SK-N-SH treated with all-trans-retinoic acid at 6 μM for 48 hours (cell line): ENCODE data around the gene CENPB.

Source experiments
- ATAC-seq: fragments of 200-7000 bp; cut with Tn5 transposase; 3 replicates; pipeline ENCODE4 v1.9.1; 2020; ENCODE audit warnings: mild to moderate bottlenecking, moderate library complexity
- ARNTL ChIP-seq: fragments of 450-650 bp; formaldehyde crosslinking; IDR thresholded peaks from 2 replicates; pipeline ENCODE4 v1.5.0; 2020; ENCODE audit warnings: low read depth, mild to moderate bottlenecking, moderate library complexity, borderline replicate concordance
- BACH2 ChIP-seq: fragments of 250-450 bp; sonication (Bioruptor Pico); IDR thresholded peaks from 2 replicates; pipeline ENCODE4 v1.9.0; 2021; ENCODE audit warnings: mild to moderate bottlenecking, borderline replicate concordance
- CSDC2 ChIP-seq: fragments of 250-450 bp; sonication (Bioruptor Pico); IDR thresholded peaks from 2 replicates; pipeline ENCODE4 v1.5.0; 2020; ENCODE audit warnings: mild to moderate bottlenecking, moderate library complexity
- ESRRG ChIP-seq: fragments of 250-450 bp; sonication (Bioruptor Pico); IDR thresholded peaks from 2 replicates; pipeline ENCODE4 v1.6.1; 2021; ENCODE audit warnings: mild to moderate bottlenecking
- GLIS3 ChIP-seq: fragments of 250-450 bp; sonication (Bioruptor Pico); IDR thresholded peaks from 2 replicates; pipeline ENCODE4 v1.5.0; 2020; ENCODE audit warnings: mild to moderate bottlenecking, moderate library complexity
- ISL1 ChIP-seq: fragments of 250-450 bp; sonication (Bioruptor Pico); IDR thresholded peaks from 2 replicates; pipeline ENCODE4 v2.1.2; 2022; ENCODE audit warnings: mild to moderate bottlenecking, moderate library complexity
- OSR1 ChIP-seq: fragments of 250-450 bp; sonication (Bioruptor Pico); IDR thresholded peaks from 2 replicates; pipeline ENCODE4 v1.8.0; 2022; ENCODE audit warnings: moderate library complexity, mild to moderate bottlenecking, inconsistent platforms
- PPARA ChIP-seq: fragments of 250-450 bp; sonication (Bioruptor Pico); IDR thresholded peaks from 2 replicates; pipeline ENCODE4 v1.5.0; 2020; ENCODE audit warnings: mild to moderate bottlenecking, borderline replicate concordance
- RARB ChIP-seq: fragments of 250-450 bp; sonication (Bioruptor Pico); IDR thresholded peaks from 2 replicates; pipeline ENCODE4 v1.8.0; 2021; ENCODE audit warnings: mild to moderate bottlenecking, moderate library complexity
- SNAI2 ChIP-seq: fragments of 250-450 bp; sonication (Bioruptor Pico); IDR thresholded peaks from 2 replicates; pipeline ENCODE4 v1.5.0; 2020; ENCODE audit warnings: mild to moderate bottlenecking, moderate library complexity
- TCF4 ChIP-seq: fragments of 250-450 bp; sonication (Bioruptor Pico); IDR thresholded peaks from 2 replicates; pipeline ENCODE4 v1.8.0; 2021; ENCODE audit warnings: mild to moderate bottlenecking, moderate library complexity, borderline replicate concordance
- ZC3H10 ChIP-seq: fragments of 250-450 bp; sonication (Bioruptor Pico); IDR thresholded peaks from 2 replicates; pipeline ENCODE4 v1.5.1; 2021; ENCODE audit warnings: mild to moderate bottlenecking, moderate library complexity
- ZFP3 ChIP-seq: fragments of 250-450 bp; sonication (Bioruptor Pico); IDR thresholded peaks from 2 replicates; pipeline ENCODE4 v1.5.0; 2020; ENCODE audit warnings: mild to moderate bottlenecking, moderate library complexity
- ZNF565 ChIP-seq: fragments of 450-650 bp; formaldehyde crosslinking; conservative IDR thresholded peaks from 2 replicates; pipeline ENCODE4 v1.5.0; 2020; ENCODE audit warnings: low read depth, mild to moderate bottlenecking, moderate library complexity
- ZNF70 ChIP-seq: fragments of 450-650 bp; formaldehyde crosslinking; IDR thresholded peaks from 2 replicates; pipeline ENCODE4 v1.5.0; 2020; ENCODE audit warnings: mild to moderate bottlenecking, moderate library complexity
- ZNF8 ChIP-seq: fragments of 450-650 bp; formaldehyde crosslinking; IDR thresholded peaks from 2 replicates; pipeline ENCODE4 v1.5.0; 2020; ENCODE audit warnings: mild to moderate bottlenecking, moderate library complexity
- TF ChIP-seq, protein P1 (sequence below): fragments of 250-450 bp; sonication (Bioruptor Pico); IDR thresholded peaks from 2 replicates; pipeline ENCODE4 v1.8.0; 2021; ENCODE audit warnings: low read depth, mild to moderate bottlenecking, moderate library complexity, borderline replicate concordance
- TF ChIP-seq, protein P2 (sequence below): fragments of 250-450 bp; sonication (Bioruptor Pico); IDR thresholded peaks from 2 replicates; pipeline ENCODE4 v1.5.1; 2021; ENCODE audit warnings: mild to moderate bottlenecking, moderate library complexity
- TF ChIP-seq, protein P3 (sequence below): fragments of 250-450 bp; sonication (Bioruptor Pico); IDR thresholded peaks from 2 replicates; pipeline ENCODE4 v1.8.0; 2020; ENCODE audit warnings: mild to moderate bottlenecking, moderate library complexity, borderline replicate concordance
- TF ChIP-seq, protein P4 (sequence below): fragments of 250-450 bp; sonication (Bioruptor Pico); IDR thresholded peaks from 2 replicates; pipeline ENCODE4 v1.5.1; 2020; ENCODE audit warnings: low read depth, mild to moderate bottlenecking, moderate library complexity

The CENPB gene

DNA sequence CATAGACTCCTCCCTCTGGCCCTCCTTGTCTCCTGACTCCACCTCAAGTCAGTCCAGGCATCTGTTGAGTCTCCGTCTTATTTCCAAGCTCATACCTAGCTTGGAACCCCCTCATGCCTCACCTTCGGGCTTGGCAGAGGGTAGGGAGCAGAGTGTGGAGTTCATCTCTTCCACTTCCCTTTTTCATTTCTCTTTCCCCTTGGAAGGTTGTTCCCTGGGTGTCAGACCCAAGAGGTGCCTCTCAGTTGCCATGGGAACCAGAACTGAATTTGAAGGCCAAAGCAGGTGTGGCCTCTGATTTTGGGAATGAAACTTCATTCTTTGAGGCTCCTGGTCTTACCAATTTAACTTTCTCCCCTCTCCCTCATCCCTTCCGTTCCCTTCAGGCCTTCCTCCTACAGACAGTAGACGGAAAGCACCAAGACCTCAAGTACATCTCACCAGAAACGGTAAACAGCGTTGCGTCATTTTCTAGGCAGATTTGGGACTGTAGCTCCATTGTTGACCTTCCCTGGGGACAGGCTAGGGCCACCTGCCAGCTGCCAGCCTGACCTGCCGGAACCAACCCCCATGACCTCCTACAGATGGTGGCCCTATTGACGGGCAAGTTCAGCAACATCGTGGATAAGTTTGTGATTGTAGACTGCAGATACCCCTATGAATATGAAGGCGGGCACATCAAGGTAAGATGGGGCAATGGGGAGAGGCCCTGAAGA is 16.1 kb upstream of the CENPB start:
- TF ChIP-seq, protein P1, sequence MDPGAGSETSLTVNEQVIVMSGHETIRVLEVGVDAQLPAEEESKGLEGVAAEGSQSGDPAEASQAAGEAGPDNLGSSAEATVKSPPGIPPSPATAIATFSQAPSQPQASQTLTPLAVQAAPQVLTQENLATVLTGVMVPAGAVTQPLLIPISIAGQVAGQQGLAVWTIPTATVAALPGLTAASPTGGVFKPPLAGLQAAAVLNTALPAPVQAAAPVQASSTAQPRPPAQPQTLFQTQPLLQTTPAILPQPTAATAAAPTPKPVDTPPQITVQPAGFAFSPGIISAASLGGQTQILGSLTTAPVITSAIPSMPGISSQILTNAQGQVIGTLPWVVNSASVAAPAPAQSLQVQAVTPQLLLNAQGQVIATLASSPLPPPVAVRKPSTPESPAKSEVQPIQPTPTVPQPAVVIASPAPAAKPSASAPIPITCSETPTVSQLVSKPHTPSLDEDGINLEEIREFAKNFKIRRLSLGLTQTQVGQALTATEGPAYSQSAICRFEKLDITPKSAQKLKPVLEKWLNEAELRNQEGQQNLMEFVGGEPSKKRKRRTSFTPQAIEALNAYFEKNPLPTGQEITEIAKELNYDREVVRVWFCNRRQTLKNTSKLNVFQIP: no peak
- TF ChIP-seq, protein P2, sequence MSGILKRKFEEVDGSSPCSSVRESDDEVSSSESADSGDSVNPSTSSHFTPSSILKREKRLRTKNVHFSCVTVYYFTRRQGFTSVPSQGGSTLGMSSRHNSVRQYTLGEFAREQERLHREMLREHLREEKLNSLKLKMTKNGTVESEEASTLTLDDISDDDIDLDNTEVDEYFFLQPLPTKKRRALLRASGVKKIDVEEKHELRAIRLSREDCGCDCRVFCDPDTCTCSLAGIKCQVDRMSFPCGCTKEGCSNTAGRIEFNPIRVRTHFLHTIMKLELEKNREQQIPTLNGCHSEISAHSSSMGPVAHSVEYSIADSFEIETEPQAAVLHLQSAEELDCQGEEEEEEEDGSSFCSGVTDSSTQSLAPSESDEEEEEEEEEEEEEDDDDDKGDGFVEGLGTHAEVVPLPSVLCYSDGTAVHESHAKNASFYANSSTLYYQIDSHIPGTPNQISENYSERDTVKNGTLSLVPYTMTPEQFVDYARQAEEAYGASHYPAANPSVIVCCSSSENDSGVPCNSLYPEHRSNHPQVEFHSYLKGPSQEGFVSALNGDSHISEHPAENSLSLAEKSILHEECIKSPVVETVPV: no peak
- TF ChIP-seq, protein P3, sequence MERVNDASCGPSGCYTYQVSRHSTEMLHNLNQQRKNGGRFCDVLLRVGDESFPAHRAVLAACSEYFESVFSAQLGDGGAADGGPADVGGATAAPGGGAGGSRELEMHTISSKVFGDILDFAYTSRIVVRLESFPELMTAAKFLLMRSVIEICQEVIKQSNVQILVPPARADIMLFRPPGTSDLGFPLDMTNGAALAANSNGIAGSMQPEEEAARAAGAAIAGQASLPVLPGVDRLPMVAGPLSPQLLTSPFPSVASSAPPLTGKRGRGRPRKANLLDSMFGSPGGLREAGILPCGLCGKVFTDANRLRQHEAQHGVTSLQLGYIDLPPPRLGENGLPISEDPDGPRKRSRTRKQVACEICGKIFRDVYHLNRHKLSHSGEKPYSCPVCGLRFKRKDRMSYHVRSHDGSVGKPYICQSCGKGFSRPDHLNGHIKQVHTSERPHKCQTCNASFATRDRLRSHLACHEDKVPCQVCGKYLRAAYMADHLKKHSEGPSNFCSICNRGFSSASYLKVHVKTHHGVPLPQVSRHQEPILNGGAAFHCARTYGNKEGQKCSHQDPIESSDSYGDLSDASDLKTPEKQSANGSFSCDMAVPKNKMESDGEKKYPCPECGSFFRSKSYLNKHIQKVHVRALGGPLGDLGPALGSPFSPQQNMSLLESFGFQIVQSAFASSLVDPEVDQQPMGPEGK (CRISPR knock-in tag): no peak
- TF ChIP-seq, protein P4, sequence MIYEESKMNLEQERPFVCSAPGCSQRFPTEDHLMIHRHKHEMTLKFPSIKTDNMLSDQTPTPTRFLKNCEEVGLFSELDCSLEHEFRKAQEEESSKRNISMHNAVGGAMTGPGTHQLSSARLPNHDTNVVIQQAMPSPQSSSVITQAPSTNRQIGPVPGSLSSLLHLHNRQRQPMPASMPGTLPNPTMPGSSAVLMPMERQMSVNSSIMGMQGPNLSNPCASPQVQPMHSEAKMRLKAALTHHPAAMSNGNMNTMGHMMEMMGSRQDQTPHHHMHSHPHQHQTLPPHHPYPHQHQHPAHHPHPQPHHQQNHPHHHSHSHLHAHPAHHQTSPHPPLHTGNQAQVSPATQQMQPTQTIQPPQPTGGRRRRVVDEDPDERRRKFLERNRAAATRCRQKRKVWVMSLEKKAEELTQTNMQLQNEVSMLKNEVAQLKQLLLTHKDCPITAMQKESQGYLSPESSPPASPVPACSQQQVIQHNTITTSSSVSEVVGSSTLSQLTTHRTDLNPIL (CRISPR knock-in tag): no peak
- TF ChIP-seq PPARA (CRISPR knock-in tag): no peak
- TF ChIP-seq BACH2 (CRISPR knock-in tag): no peak
- TF ChIP-seq ARNTL (CRISPR knock-in tag): no peak
- TF ChIP-seq ISL1 (CRISPR knock-in tag): no peak
- TF ChIP-seq ESRRG: no peak
- TF ChIP-seq ZNF70 (CRISPR knock-in tag): no peak
- TF ChIP-seq SNAI2 (CRISPR knock-in tag): no peak
- TF ChIP-seq GLIS3: no peak
- ATAC-seq: no peak

DNA sequence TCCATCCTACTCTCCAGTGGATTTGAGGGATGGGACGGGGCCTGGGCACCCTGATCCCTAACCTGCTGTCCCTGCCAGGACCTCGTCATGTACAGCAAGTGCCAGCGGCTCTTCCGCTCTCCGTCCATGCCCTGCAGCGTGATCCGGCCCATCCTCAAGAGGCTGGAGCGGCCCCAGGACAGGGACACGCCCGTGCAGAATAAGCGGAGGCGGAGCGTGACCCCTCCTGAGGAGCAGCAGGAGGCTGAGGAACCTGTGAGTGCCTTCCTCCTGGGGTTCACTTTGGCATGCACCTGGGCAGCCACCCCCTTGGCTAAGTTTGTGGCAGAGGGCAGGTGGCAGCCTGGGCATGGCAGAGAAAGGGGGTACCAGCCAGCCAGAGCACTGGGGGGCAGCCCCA is 15.3 kb upstream of the CENPB start:
- TF ChIP-seq SNAI2 (CRISPR knock-in tag) (no peak), RARB (CRISPR knock-in tag) (no peak), BACH2 (CRISPR knock-in tag) (no peak), TCF4 (CRISPR knock-in tag) (no peak), GLIS3 (no peak), ZC3H10 (no peak), OSR1 (CRISPR knock-in tag) (no peak), PPARA (CRISPR knock-in tag) (no peak), ZFP3 (CRISPR knock-in tag) (no peak)
- TF ChIP-seq, protein P2: no peak
- ATAC-seq: no peak

DNA sequence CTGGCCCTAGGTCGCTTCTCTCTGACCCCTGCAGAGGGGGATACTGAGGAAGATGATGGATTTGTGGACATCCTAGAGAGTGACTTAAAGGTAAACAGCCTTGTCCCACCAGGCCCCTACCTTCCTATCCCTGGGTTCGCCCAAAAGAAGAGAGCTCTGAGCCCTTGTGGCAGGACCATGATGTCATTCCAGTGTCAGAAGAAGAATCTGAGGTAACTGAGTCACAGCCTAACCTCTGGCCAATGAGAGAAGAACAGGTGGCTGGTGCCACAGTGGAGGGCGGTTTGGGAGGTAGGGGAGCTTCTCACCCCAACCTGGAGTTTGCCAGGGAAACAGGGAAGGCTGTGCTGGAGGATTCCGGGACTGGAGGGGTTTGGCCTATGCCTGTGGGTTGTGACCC is 14.8 kb upstream of the CENPB start:
- ATAC-seq: no peak
- TF ChIP-seq, protein P4 (CRISPR knock-in tag): no peak
- TF ChIP-seq GLIS3: no peak
- TF ChIP-seq SNAI2 (CRISPR knock-in tag): no peak
- TF ChIP-seq CSDC2: no peak
- TF ChIP-seq ZNF565: no peak
- no peak for TF ChIP-seq ZNF70 (CRISPR knock-in tag)
- no peak for TF ChIP-seq ISL1 (CRISPR knock-in tag)
- TF ChIP-seq ESRRG: no peak
- no peak for TF ChIP-seq RARB (CRISPR knock-in tag)
- TF ChIP-seq, protein P3 (CRISPR knock-in tag): no peak
- TF ChIP-seq TCF4 (CRISPR knock-in tag): no peak
- no peak for TF ChIP-seq ZFP3 (CRISPR knock-in tag)
- TF ChIP-seq OSR1 (CRISPR knock-in tag): no peak
- TF ChIP-seq ZC3H10: no peak
- TF ChIP-seq ZNF8 (CRISPR knock-in tag): no peak
- TF ChIP-seq, protein P2: no peak
- TF ChIP-seq BACH2 (CRISPR knock-in tag): no peak
- TF ChIP-seq, protein P1: no peak
